Omental fat pad (tissue), 4 donors: Measurements from ENCODE around the gene OR2V1. TPM values are rescaled to one million over a fixed set of nuclear protein-coding genes. Genes with fewer than 3 reads are reported as not detected.

ENCODE experiments used
- ATAC-seq: fragments of 150-250 bp; one replicate; pipeline ENCODE4 v1.9.1; 2016; ENCODE audit warnings: mild to moderate bottlenecking, moderate library complexity; ENCODE audit not compliant: low FRiP score
- DNase-seq: peaks from one replicate; pipeline ENCODE4 v3.0.0-alpha.2; 2019; ENCODE audit warnings: low spot score
- total RNA-seq, 4 donors: library from RNA; depleted of rRNA; stranded (reverse); fragments of >200 nt; gene quantifications; one replicate each; pipeline ENCODE4 v1.1.0, GENCODE V29; 2016
- TF ChIP-seq, protein P1 (sequence below), 3 donors: fragments of 450-650 bp; IDR thresholded peaks; one replicate each; pipeline ENCODE4 v1.5.1; 2016 to 2017; ENCODE audit warnings: antibody characterized with exemption in 3 of 3, mild to moderate bottlenecking in 3 of 3, moderate library complexity in 2 of 3

The OR2V1 gene
- total RNA-seq, 4 donors from 2014 or later: not detected

DNA sequence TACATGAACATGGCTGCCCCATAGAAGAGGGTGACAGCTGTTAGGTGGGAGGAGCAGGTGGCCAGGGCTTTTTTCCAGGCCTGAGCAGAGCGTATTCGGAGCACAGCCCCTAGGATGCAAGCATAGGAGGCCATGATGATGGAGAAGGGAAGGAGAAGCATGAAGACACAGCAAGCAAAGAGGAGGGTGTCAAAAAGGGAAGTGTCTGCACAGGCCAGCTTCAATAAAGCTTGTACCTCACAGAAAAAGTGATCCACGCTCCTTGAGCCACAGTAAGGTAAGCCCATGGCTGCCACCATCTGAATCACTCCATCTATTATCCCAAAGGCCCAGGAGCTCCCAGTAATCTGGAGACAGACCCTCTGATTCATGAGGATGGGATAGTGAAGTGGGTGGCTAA lies 6.4 kb downstream of the OR2V1 start:
- TF ChIP-seq, protein P1, sequence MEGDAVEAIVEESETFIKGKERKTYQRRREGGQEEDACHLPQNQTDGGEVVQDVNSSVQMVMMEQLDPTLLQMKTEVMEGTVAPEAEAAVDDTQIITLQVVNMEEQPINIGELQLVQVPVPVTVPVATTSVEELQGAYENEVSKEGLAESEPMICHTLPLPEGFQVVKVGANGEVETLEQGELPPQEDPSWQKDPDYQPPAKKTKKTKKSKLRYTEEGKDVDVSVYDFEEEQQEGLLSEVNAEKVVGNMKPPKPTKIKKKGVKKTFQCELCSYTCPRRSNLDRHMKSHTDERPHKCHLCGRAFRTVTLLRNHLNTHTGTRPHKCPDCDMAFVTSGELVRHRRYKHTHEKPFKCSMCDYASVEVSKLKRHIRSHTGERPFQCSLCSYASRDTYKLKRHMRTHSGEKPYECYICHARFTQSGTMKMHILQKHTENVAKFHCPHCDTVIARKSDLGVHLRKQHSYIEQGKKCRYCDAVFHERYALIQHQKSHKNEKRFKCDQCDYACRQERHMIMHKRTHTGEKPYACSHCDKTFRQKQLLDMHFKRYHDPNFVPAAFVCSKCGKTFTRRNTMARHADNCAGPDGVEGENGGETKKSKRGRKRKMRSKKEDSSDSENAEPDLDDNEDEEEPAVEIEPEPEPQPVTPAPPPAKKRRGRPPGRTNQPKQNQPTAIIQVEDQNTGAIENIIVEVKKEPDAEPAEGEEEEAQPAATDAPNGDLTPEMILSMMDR (IDR thresholded peaks at IDR 0.05): no peak
- DNase-seq (no peak), ATAC-seq (no peak)

DNA sequence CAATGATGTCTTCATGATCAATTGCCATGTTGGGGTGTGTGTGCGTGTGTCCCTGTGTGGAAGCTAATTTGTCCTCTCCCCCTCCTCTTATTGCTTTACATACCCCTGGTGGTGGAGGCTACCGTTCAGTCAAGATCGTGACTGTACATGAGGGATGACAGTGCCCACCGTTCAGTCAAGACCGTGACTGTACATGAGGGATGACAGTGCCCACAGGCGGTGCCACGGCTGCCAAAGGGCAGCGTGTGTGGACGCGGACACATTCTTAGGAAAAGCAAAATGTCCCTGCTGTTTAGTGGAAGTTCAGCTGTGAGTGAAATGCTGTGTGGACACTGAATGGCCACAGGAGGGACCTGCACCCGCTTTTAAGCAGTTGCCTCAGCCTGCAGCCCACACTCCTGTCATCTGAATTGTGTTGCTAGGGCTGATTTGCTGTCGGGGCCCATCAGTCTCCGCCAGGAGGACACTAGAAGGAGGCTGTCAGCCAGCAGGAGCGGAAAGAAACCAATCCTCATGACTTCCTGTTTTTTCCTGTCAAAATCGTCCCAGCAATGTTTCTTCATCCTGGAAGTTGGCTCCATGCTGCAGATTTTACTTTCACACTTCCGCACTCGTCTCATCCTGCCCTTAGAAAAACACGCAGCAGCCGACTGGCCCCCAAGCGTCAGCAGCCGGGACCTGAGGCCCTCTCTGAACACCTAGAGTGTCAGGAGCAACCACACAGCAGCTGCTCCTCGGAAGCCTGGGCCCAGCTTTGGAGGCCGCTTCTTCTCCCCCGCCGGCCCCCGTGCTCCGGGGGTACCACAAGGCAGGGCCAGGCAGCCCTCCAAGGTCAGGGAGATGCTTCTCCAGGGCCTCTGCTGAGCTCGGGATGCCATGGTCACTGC lies 9.1 kb downstream of the OR2V1 start:
- ATAC-seq (no peak), DNase-seq (no peak)
- TF ChIP-seq, protein P1 (IDR thresholded peaks at IDR 0.05): no peak

DNA sequence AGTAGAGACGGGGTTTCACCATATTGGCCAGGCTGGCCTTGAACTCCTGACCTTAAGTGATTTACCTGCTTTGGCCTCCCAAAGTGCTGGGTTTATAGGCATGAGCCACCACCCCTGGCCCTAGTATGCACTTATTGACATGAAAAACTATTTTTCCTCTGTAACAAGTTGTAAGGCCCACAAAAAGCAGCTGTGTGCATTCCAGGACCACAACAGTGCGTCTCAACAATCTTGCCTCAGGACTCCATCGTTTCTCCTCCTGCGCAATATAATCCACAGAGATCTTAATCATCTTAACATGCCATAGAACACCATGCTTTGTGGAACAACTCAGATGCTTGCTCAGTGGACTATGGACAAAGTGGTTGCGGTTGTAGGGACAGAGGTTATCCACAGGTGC lies 10.2 kb downstream of the OR2V1 start:
- DNase-seq (no peak), ATAC-seq (no peak)
- TF ChIP-seq, protein P1 (IDR thresholded peaks at IDR 0.05): no peak

DNA sequence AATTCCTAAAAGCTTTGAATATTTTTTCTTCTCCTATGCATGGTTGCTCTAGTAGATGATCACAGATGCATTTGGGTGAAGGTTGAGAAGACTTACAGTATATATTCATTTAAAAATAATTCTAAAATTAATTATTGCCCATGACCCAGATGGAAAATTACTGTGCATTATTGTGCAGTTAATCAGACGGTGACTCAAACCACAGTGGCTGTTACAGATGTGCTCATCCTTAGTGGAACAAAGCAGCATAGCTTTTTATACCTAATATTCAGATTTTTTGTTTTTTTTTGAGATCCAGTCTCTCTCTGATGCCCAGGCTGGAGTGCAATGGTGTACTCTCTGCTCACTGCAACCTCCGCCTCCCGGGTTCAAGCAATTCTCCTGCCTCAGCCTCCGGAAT lies 10.7 kb downstream of the OR2V1 start:
- no peak for ATAC-seq
- no peak for DNase-seq
- TF ChIP-seq, protein P1 (IDR thresholded peaks at IDR 0.05): no peak

DNA sequence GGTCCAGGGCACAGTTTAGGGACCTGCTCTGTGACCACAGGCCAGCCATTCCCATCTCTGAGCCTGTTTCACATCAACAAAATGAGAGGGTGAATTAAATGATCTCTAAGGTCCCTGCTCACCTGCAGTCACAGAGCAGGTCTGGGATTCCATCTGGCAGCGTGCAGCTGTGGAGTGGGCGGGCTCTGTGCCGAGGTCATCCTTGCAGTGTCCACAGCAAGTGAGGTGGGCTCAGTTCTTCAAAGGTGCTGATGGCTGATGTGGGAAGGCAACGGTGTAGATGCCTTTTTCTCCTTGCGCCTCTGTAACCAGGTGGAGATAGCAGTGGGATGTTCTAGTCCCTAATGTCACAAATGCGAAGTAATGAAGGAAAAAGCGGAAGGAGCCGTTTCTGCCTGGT lies 11.9 kb downstream of the OR2V1 start:
- TF ChIP-seq, protein P1 (IDR thresholded peaks at IDR 0.05): no peak
- DNase-seq: no peak

DNA sequence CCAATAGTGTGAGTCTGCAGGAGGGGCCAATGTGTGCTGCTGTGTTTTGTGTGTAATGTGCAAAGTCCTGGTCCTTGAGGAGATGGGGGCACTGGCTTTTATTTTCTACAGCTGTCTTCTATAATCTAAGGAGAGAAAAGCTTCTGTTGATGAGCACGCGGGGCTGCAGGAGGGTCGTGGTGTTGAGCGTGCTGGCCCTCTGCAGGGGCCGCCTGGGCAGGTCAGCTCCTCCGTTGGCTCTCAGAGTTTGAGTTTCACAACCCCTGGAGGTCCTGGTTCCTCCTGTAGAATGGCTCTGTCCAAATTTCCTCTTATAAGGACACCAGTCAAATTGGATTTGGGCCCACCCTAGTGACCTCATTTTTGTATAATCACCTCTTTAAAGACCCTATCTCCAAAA lies 12.6 kb downstream of the OR2V1 start:
- ATAC-seq (no peak), DNase-seq (no peak)
- TF ChIP-seq, protein P1 (IDR thresholded peaks at IDR 0.05): no peak

More for the DNA sequence above, 11.9 kb downstream of the OR2V1 start:
- ATAC-seq: no peak
